NCI-H146 treated with DMSO at 0.1 percent for 48 hours (cell line): ENCODE data around the gene EXOC4.

ENCODE experiments used
- DNase-seq: peaks from one replicate; lab custom pipeline; 2025; ENCODE audit not compliant: unreplicated experiment; lab: John Stamatoyannopoulos, UW

EXOC4 gene

GRCh38 chr7:133529861-133530260 is 277.0 kb downstream of the EXOC4 start:
- no peak for DNase-seq

- no peak for DNase-seq
Measured at GRCh38 chr7:133530682-133531081, 277.8 kb downstream of the EXOC4 start.

GRCh38 chr7:133534816-133535215 is 281.9 kb downstream of the EXOC4 start:
- DNase-seq: no peak

- DNase-seq: no peak
Measured at GRCh38 chr7:133535308-133535707, 282.4 kb downstream of the EXOC4 start.

- DNase-seq: no peak
Measured at GRCh38 chr7:133536450-133536849, 283.6 kb downstream of the EXOC4 start.

GRCh38 chr7:133539016-133539415 is 286.1 kb downstream of the EXOC4 start:
- no peak for DNase-seq

- no peak for DNase-seq
Measured at GRCh38 chr7:133540096-133540860, 287.4 kb downstream of the EXOC4 start.

GRCh38 chr7:133542209-133542780 is 289.4 kb downstream of the EXOC4 start:
- DNase-seq: no peak

GRCh38 chr7:133543657-133544056 is 290.8 kb downstream of the EXOC4 start:
- no peak for DNase-seq

GRCh38 chr7:133545618-133546017 is 292.7 kb downstream of the EXOC4 start:
- no peak for DNase-seq

- DNase-seq: no peak
Measured at GRCh38 chr7:133547981-133548380, 295.1 kb downstream of the EXOC4 start.

- no peak for DNase-seq
Measured at GRCh38 chr7:133549633-133550032, 296.8 kb downstream of the EXOC4 start.

- no peak for DNase-seq
Measured at GRCh38 chr7:133550145-133550544, 297.3 kb downstream of the EXOC4 start.

- no peak for DNase-seq
Measured at GRCh38 chr7:133550811-133551210, 297.9 kb downstream of the EXOC4 start.

GRCh38 chr7:133551466-133551865 is 298.6 kb downstream of the EXOC4 start:
- no peak for DNase-seq

- no peak for DNase-seq
Measured at GRCh38 chr7:133552079-133552478, 299.2 kb downstream of the EXOC4 start.

GRCh38 chr7:133554330-133554729 is 301.5 kb downstream of the EXOC4 start:
- DNase-seq: no peak

- no peak for DNase-seq
Measured at GRCh38 chr7:133556048-133556447, 303.2 kb downstream of the EXOC4 start.

GRCh38 chr7:133556553-133556952 is 303.7 kb downstream of the EXOC4 start:
- DNase-seq: no peak

- no peak for DNase-seq
Measured at GRCh38 chr7:133560900-133561299, 308.0 kb downstream of the EXOC4 start.

GRCh38 chr7:133561396-133561795 is 308.5 kb downstream of the EXOC4 start:
- DNase-seq: no peak

- no peak for DNase-seq
Measured at GRCh38 chr7:133562621-133563020, 309.7 kb downstream of the EXOC4 start.

- DNase-seq: no peak
Measured at GRCh38 chr7:133563251-133563650, 310.4 kb downstream of the EXOC4 start.
